Measurements from ENCODE around the gene UBE2I. TPM values are rescaled to one million over a fixed set of nuclear protein-coding genes. Genes with fewer than 3 reads are reported as not detected.

UBE2I gene
- total RNA-seq, 2 experiments from 2014 or later = 122 to 323 TPM

Other genes starting within 250 kb of the UBE2I start
- gene SSTR5, start 236.9 kb upstream of the UBE2I start, total RNA-seq (2014; rRNA removed; shearing (Covaris generic)) = not detected in 2 replicates
- not detected in 2 replicates for gene SSTR5, start 236.9 kb upstream of the UBE2I start, total RNA-seq (2022)
- gene C1QTNF8, start 213.4 kb upstream of the UBE2I start, total RNA-seq (2014; rRNA removed; shearing (Covaris generic)) = not detected in 2 replicates
- gene C1QTNF8, start 213.4 kb upstream of the UBE2I start, total RNA-seq (2022) = not detected in 2 replicates
- not detected in 2 replicates for gene CACNA1H, start 156.5 kb upstream of the UBE2I start, total RNA-seq (2014; rRNA removed; shearing (Covaris generic))
- not detected in 2 replicates for gene CACNA1H, start 156.5 kb upstream of the UBE2I start, total RNA-seq (2022)
- not detected in 2 replicates for gene TPSG1, start 84.4 kb upstream of the UBE2I start, total RNA-seq (2014; rRNA removed; shearing (Covaris generic))
- not detected in 2 replicates for gene TPSG1, start 84.4 kb upstream of the UBE2I start, total RNA-seq (2022)
- gene TPSB2, start 79.5 kb upstream of the UBE2I start, total RNA-seq (2014; rRNA removed; shearing (Covaris generic)) = not detected in 2 replicates
- gene TPSB2, start 79.5 kb upstream of the UBE2I start, total RNA-seq (2022) = not detected in 2 replicates
- not detected in 2 replicates for gene TPSAB1, start 68.9 kb upstream of the UBE2I start, total RNA-seq (2014; rRNA removed; shearing (Covaris generic))
- not detected in 2 replicates for gene TPSAB1, start 68.9 kb upstream of the UBE2I start, total RNA-seq (2022)
- gene TPSD1, start 53.6 kb upstream of the UBE2I start, total RNA-seq (2014; rRNA removed; shearing (Covaris generic)) = not detected in 2 replicates
- gene TPSD1, start 53.6 kb upstream of the UBE2I start, total RNA-seq (2022) = not detected in 2 replicates
- gene BAIAP3, start 24.0 kb downstream of the UBE2I start, total RNA-seq (2014; rRNA removed; shearing (Covaris generic)) = 2.9 and 6.3 TPM in 2 replicates
- gene BAIAP3, start 24.0 kb downstream of the UBE2I start, total RNA-seq (2022) = 2.4 and 3.2 TPM in 2 replicates
- gene TSR3, start 42.2 kb downstream of the UBE2I start, total RNA-seq (2014; rRNA removed; shearing (Covaris generic)) = 75.8 and 99.4 TPM in 2 replicates
- gene TSR3, start 42.2 kb downstream of the UBE2I start, total RNA-seq (2022) = 43.5 and 47.2 TPM in 2 replicates
- gene GNPTG, start 42.3 kb downstream of the UBE2I start, total RNA-seq (2014; rRNA removed; shearing (Covaris generic)) = 21.3 and 22.5 TPM in 2 replicates
- 24.1 and 26.6 TPM in 2 replicates for gene GNPTG, start 42.3 kb downstream of the UBE2I start, total RNA-seq (2022)
- 22.3 and 31.0 TPM in 2 replicates for gene UNKL, start 105.1 kb downstream of the UBE2I start, total RNA-seq (2014; rRNA removed; shearing (Covaris generic))
- gene UNKL, start 105.1 kb downstream of the UBE2I start, total RNA-seq (2022) = 33.7 and 61.3 TPM in 2 replicates
- gene UQCC4, start 111.1 kb downstream of the UBE2I start, total RNA-seq (2014; rRNA removed; shearing (Covaris generic)) = 23.2 and 36.4 TPM in 2 replicates
- 16.5 and 17.0 TPM in 2 replicates for gene UQCC4, start 111.1 kb downstream of the UBE2I start, total RNA-seq (2022)
- gene PERCC1, start 121.4 kb downstream of the UBE2I start, total RNA-seq (2014; rRNA removed; shearing (Covaris generic)) = not detected in 2 replicates
- not detected in 2 replicates for gene PERCC1, start 121.4 kb downstream of the UBE2I start, total RNA-seq (2022)
- 0.46 and 0.85 TPM in 2 replicates for gene CCDC154, start 134.9 kb downstream of the UBE2I start, total RNA-seq (2014; rRNA removed; shearing (Covaris generic))
- 1.1 and 2.5 TPM in 2 replicates for gene CCDC154, start 134.9 kb downstream of the UBE2I start, total RNA-seq (2022)
- gene CLCN7, start 165.4 kb downstream of the UBE2I start, total RNA-seq (2014; rRNA removed; shearing (Covaris generic)) = 29.6 and 31.1 TPM in 2 replicates
- 60.3 and 62.4 TPM in 2 replicates for gene CLCN7, start 165.4 kb downstream of the UBE2I start, total RNA-seq (2022)
- gene PTX4, start 179.3 kb downstream of the UBE2I start, total RNA-seq (2014; rRNA removed; shearing (Covaris generic)) = not detected in 2 replicates
- not detected in 2 replicates for gene PTX4, start 179.3 kb downstream of the UBE2I start, total RNA-seq (2022)
- 43.5 and 58.2 TPM in 2 replicates for gene TELO2, start 183.7 kb downstream of the UBE2I start, total RNA-seq (2014; rRNA removed; shearing (Covaris generic))
- gene TELO2, start 183.7 kb downstream of the UBE2I start, total RNA-seq (2022) = 63.7 and 70.1 TPM in 2 replicates
- gene TMEM204, start 224.0 kb downstream of the UBE2I start, total RNA-seq (2014; rRNA removed; shearing (Covaris generic)) = not detected in 2 replicates
- gene TMEM204, start 224.0 kb downstream of the UBE2I start, total RNA-seq (2022) = not detected in 2 replicates

Data from OCI-LY7 (cell line).